GM13976 (cell line): ENCODE measurements around the gene NCK1.

Experiments
- DNase-seq: peaks from one replicate; pipeline ENCODE4 v3.0.0; 2012; ENCODE audit warnings: low spot score
- in situ Hi-C: fragments of 300-500 bp; cut with MboI; formaldehyde crosslinking; loops from one replicate; pipeline ENCODE4 v1.12.0; 2022; ENCODE audit warnings: low sequenced_read_pairs, mixed read lengths, inconsistent platforms; ENCODE audit not compliant: unreplicated experiment
- TF ChIP-seq, protein P1 (sequence below): IDR thresholded peaks from 2 replicates; pipeline ENCODE4 v1.5.1; 2012; ENCODE audit warnings: borderline replicate concordance, mild to moderate bottlenecking; ENCODE audit not compliant: insufficient read depth; ENCODE audit errors: extremely low read depth, missing control alignments, control extremely low read depth

The NCK1 gene

GRCh38 chr3:136954251-136954650 is 92.2 kb downstream of the NCK1 start:
- DNase-seq, result no peak
- in situ Hi-C loops, result no loop called here
- TF ChIP-seq, protein P1, sequence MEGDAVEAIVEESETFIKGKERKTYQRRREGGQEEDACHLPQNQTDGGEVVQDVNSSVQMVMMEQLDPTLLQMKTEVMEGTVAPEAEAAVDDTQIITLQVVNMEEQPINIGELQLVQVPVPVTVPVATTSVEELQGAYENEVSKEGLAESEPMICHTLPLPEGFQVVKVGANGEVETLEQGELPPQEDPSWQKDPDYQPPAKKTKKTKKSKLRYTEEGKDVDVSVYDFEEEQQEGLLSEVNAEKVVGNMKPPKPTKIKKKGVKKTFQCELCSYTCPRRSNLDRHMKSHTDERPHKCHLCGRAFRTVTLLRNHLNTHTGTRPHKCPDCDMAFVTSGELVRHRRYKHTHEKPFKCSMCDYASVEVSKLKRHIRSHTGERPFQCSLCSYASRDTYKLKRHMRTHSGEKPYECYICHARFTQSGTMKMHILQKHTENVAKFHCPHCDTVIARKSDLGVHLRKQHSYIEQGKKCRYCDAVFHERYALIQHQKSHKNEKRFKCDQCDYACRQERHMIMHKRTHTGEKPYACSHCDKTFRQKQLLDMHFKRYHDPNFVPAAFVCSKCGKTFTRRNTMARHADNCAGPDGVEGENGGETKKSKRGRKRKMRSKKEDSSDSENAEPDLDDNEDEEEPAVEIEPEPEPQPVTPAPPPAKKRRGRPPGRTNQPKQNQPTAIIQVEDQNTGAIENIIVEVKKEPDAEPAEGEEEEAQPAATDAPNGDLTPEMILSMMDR, result no peak

DNA sequence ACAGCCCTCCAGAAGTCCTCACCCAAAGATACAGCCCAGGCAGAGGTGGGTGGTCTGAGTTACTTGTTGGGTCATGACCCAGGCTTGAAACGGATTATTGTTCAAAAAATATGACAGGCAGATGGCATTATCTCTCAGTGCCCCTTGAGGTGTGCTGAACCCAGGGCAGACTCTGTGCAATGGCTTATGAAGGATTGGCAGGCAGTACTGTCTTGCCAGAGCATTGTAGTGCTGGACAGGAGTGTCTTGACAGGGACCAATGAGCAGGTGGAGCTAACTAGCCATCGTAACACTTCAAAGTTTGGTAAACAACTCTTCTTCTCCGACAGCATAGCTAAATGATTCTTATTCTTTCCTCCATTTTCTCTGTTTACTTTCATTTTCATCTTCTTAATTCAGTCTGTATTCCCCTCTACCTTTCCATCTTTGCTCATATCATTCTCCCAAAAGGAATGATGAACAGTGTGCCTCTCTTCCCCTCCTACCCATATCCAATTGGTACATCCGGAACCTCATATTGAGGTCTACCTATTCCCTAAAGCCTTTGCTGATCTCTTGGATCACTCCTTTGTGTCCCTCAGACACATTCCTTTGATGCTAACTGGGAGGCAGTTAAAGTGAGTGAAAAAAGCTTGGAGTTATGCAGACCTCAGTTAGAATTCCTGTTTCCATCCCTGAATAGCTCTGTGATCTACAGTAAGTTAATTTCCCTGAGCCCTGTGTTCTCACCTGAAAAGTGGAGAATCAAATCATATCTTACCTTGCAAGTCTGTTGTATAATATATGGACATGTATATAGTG is 93.2 kb downstream of the NCK1 start:
- no peak for DNase-seq
- in situ Hi-C loops, result no loop called here
- TF ChIP-seq, protein P1, result no peak

DNA sequence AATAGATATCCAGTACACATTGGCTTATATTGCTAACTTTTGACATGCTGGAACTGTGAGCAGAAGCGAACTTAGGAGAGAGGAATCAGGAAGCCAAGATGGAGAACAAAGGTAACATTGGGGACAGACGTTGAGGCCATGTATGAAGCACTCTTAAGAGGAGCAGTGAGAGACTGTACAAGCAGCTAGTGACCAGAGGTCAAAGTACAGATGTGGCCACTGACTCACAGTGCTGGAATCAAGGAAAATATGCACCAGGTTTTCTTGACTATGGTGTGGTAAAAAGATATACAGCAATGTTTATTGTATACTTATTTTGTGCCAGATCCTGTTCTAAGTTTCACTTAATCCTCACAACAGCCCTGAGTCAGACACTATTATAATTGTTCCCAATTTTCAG is 93.8 kb downstream of the NCK1 start:
- in situ Hi-C loops, result no loop called here
- TF ChIP-seq, protein P1, result no peak
- DNase-seq, result no peak

DNA sequence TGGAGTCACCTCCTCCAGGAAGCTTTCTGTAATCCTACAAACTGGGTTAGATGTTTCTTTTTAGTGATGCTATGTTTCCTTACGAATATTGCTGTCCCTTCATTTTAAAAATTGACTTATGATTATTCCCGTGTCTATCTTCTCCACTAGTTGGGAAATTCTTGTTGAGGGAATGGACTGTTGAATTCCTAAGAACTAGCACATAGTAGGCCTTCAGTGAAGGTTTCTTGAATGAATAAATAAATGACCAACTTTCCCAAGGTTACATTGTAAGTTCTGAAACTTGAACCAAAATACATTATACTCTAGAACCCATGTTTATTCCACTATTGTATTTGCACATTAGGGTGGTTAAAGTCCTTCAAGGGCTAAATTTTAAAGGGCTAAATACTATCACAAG is 95.0 kb downstream of the NCK1 start:
- DNase-seq, result no peak
- in situ Hi-C loops, result no loop called here
- TF ChIP-seq, protein P1, result no peak

DNA sequence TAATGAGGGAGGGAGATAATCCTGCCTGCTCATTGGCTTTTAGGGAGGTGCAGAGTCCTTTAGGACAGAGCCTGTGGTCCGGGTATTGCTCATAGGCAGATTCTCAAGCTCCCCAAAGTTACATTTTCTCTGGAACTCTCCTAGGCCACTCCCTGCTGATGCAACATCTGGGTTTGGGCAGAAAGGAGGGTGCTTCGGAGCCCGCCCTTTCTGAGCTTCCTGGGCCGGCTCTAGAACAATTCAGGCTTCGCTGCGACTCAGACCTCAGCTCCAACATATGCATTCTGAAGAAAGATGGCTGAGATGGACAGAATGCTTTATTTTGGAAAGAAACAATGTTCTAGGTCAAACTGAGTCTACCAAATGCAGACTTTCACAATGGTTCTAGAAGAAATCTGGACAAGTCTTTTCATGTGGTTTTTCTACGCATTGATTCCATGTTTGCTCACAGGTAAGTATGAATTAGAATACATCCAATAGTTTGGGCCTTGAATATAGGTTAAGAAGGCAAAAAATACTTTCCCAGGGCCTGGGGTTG is 95.8 kb downstream of the NCK1 start, which contains the start of gene IL20RB:
Gene IL20RB, plus strand, starts transcription at position 233 of the 538 bp plus-strand sequence. Its CDS starts 131 bp downstream, at position 364.
- no peak for DNase-seq
- in situ Hi-C loops, result no loop called here
- TF ChIP-seq, protein P1, result no peak

DNA sequence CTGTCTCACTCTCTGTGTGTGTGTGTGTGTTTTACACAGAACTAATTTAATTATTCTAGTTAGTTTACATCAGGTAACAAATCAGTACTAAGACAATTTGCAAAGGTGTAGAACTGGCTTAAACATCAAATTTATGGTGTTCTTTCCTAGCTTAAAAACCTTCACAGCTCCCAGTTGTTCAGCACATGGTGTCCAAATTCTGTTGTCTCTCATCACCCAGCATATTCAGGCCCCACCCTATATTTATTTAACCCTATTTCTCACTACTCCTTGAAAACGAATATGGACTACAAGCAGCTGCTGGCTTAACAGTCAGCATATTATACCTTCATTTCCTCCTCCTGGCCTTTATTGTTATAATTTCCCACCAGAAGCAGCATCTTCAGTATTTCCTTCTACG is 96.9 kb downstream of the NCK1 start:
- TF ChIP-seq, protein P1, result no peak
- in situ Hi-C loops, result no loop called here
- no peak for DNase-seq
